HG03558 (cell line): Measurements from ENCODE around the gene FXYD7.
"Not testable (repeated sequence)": the region's sequence is repeated elsewhere in the genome, so short reads cannot be mapped to it uniquely, and the experiment has no call there.

Experiments used
- ATAC-seq: cut with Tn5 transposase; IDR thresholded peaks from one replicate; pipeline ENCODE4 v1.9.1; 2021; ENCODE audit warnings: moderate number of reproducible peaks; ENCODE audit not compliant: unreplicated experiment; ENCODE audit errors: extremely low read depth

FXYD7 gene

GRCh38 chr19:35142606-35143230 is 337 bp upstream of the FXYD7 start:
- ATAC-seq: no peak

DNA sequence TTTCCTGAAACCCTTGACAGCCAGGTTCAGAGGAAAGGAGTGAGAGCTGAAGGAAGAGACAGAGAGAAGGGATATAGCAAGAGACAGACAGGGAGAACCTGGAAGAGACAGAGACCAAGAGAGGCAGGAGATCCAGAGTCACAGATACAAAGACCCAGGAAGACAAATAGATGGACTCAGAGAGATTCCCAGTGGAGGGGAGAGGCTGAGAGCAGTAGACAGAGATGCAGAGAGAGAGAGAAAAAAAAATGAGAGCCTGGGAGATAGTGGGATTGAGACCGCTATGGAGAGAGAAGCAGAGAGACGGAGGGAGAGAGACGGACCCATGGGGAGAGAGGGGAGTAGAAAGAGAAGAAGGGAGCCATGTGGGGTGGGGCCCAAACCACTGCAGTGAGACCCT is 763 bp downstream of the FXYD7 start:
- ATAC-seq: no peak

DNA sequence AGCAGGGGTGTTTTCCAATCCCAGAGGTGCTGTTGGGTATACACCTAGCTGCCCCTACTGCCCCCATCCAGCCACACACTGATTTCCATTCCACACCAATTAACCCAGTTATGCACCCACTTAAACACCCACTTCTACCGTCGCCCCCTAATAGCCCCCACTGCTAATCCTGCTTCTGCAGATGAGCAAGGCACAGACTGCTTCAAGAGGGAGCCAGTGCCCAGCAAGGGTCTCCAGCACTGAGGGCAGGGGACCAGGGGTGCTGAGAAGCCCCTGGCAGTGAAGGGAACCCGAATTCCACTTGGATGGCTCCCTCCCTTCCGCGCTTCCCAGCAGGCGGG is 1.2 kb downstream of the FXYD7 start:
- ATAC-seq: no peak

DNA sequence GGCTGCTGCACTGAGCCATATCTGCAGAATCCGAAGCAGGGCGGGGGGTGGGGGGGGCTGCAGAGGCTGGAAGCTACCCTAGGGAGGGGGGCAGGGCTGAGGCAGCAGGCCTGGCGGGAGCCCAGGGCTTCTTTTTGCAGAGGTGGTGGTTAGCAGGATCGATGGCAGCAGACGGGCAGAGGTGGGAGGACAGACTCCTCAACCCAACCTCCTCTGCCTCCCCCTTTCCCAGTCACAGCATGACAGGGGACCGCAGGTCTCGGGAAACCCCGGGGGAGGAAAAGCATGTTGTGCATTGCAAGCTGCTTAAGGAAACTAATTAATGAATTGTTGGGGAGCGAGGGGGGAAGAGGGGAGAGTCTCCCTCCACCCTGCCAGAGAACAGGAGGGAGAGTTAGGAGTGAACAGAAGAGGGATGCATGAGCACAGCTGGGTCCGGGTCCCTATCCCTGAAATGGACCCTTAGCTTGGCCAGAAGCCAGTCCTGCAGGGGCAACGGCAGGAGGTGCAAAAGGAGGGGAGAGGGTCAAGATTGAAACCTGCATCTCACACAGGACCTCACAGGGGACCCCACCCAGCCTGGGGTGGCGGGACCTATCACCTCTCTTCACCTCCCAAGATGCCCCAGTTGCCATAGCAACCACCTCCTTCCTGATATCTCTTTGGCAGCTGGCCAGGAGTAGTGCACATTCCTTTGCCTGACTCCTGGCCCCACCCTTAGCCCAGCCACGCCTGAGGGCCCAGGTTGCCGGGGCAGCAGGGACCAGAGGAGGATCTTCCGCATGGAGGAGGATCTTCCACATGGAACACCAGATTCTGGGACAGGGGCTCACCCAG is 1.8 kb downstream of the FXYD7 start:
- no peak for ATAC-seq

DNA sequence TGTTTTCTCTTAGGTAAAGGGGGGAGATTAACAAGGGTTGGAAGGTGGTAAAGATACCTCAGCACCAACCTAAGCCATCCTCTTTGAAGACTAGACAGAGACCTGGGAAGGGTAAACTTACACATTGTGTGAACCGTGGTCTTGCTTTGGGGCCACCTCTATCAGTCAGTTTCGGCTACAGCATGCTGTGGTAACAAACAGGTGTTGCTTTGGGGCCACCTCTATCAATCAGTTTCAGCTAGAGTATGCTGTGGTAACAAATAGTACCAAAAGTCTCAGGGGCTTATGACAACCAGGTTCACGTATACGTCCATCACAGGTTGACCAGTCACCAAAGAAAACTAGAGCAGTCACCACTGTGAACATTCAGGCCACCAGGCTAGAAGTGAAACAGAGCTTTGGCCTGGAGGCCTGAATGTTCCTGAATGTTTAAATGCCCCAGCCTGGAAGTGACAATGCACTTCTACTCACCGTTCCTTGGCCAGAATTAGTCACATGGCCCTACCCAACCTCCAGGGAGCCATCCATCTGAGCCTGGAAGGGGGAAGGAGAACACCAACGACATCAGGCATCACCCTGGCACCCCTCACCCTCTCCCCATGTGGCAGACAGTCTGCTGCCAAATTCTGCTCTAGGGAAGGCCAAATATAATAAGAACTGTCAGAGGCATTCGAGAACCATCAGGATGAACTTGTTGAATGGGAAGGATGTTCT is 3.8 kb downstream of the FXYD7 start:
- ATAC-seq: no peak

DNA sequence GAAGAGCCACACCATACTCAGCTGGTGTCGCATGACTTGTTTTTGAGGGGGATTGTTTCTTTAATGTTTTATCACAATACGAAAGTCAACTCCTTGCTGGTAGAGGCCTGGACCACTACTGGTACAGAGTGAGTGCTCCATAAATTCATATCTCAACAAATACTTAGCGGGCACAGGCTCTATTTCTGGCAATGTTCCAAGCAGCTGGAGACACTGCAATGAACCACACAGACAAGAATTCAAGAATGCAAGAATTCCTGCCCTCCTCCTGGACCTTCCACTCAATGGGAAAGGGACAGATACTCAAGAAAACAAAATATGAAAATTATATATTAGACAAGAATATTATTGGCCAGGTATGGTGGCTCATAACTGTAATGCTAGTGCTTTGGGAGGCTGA is 6.4 kb downstream of the FXYD7 start:
- no peak for ATAC-seq

DNA sequence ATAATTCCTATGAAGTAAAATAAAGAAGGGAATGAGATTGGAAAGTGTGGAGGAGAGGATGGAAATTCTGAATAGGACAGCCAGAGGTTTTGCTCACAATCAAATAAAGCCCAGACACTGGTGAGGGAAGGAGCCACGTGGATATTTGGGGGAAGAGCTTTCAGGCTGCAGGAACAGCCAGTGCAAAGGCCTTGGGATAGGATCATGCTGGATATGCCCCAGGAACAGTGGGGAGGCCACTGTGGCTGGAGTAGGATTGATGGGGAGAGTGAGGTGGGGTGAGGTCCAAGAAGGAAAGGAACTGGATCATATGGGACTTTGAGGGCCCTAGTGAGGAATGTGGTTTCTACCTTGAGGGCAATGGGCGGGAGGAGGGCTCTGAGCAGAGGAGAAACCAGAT is 7.4 kb downstream of the FXYD7 start:
- ATAC-seq: no peak

- no peak for ATAC-seq
Observed at GRCh38 chr19:35151273-35152065, 8.4 kb downstream of the FXYD7 start.

DNA sequence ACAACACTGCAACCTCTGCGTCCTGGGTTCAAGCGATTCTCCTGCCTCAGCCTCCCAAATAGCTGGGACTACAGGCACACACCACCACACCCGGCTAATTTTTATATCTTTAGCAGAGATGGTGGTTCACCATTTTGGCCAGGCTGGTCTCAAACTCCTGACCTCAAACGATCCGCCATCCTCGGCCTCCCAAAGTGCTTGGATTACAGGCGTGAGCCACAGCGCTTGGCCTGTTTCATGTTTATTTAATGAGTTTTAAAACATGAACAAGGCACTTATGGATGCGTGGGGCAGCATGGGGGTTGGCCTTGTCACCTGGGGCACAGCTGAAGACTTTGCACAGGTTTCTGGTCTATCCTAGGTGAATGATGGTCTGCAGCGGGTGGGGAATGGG is 10.1 kb downstream of the FXYD7 start:
- ATAC-seq: not testable (repeated sequence)

- no peak for ATAC-seq
Observed at GRCh38 chr19:35153701-35154524, 10.9 kb downstream of the FXYD7 start.

DNA sequence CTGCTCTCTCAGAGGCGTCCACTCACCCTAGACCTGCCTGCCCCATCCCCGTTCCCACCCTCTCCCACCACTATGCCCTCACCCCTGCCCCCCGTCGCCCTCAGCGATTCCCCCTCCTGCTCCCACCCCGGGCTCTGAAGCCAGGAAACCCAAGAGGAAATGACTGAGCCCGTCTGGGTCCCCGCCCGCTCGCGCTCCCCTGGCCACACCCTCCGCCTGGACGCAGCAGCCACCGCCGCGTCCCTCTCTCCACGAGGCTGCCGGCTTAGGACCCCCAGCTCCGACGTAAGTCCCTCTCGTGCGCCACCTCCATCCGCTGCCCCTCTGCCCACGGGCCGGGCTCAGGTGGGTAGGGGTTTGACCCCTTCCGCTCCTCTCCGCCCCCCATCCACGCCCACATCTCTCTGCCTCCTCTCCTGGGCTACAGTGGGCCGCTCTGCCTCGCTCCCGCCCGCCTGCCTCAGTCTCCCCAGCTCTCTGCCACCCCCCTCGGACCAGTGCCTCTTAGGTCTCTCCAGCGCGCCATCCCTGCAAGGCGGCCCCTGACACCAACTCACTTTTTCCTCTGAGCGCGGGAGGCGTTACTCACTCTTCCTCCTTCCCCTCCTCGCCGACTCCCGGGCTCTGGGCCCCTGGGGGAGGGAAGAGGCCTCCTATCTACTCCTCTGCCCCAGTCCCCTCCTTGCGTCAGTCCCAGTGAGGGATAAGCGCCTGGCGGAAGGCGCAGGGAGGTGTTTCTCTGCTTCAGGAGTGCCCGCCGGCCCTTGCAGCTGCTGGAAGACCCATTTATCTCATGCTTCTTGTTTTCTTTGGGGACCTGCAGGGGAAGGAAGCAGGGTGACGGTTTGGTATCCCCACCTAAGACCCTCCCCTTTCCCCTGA is 11.7 kb downstream of the FXYD7 start, which contains the start of gene FXYD5:
Gene FXYD5 (plus strand): TSS at position 211 of the 882 bp plus-strand sequence. CDS start 816 bp downstream, outside the sequence.
- no peak for ATAC-seq

GRCh38 chr19:35155441-35155840 is 12.4 kb downstream of the FXYD7 start:
- ATAC-seq: no peak

DNA sequence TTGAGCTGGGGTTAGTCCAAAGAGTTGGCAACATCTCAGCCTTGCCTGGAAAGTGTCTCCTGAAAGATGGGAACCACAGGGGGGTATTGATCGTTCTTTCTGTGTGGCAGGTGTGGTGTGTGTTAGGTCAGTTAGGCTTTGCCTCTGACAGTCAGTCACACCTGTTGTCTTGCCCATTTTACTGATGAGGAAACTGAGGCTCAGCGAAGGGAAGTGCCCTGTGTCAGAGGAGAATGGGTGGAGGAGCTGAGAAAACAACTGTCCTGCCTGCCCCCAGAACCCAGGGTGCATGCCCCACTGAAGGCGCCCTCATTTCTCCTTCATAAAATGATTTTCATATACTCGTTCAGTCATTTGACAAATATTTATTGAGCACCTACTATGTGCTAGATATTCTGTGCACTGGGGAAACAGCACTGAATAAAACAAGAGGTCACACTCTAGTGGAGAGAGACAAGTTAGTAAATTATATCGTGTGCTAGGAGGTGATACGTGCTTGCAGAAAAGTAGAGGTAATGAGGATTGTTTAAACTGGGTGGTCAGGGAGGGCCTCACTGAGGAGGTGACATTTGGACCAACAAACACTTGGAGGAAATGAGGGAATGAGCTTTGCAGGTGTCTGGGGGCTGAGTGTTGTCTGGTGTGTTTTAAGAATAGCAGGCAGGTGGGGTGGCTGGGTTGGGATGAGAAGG is 13.1 kb downstream of the FXYD7 start:
- ATAC-seq: no peak

DNA sequence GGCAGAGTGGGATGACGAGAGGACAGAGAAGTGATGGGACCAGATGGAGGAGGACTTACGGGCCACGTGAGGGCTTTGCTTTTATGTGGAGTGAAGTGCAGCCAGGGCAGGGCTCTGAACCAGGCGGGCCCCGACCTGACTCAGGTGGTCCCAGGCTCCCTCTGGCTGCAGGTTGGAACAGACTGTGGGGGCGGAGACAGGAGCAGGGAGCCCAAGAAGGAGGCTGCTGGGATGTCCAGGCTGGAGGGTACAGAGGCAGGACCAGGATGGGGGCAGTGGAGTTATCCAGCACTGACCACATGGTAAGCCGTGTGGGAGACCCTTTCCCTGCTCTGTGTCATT is 13.6 kb downstream of the FXYD7 start:
- no peak for ATAC-seq

GRCh38 chr19:35157431-35157830 is 14.4 kb downstream of the FXYD7 start:
- no peak for ATAC-seq

- no peak for ATAC-seq
Observed at GRCh38 chr19:35159606-35160005, 16.6 kb downstream of the FXYD7 start.

DNA sequence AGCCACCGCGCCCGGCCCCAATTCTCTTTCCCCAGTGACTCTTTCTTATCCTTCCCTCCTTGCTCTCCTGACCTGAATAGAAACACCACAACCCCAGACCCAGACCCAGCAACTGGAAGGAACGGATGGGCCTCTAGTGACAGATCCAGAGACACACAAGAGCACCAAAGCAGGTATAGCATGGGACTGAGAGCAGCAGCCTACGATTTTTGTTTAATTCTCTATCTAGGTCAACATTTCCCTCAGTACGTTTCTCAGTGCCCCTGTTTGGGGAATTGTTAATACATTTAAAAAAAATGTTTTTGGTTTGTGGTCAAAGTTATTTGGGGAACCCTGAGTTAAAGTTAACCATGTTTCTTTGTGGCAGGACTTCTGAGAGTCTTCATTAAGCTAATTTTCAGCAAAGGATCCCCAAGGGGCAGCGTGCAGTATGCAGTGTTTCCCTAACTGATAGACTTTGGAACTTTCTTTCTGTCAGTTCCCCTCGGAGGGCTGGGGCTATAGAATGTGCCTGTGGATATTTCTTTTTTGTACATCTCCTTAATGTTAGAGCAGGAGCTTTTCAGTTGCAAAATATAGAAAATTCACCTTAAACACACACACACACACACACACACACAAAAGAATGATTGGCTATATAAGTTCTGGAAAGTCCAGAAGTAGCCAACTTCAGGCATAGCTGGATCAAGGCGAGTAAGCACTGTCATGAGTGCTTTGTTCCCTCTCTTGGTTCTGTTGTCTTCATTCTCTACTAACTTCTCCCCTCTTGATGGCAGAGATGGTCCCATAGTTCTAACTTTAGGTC is 17.8 kb downstream of the FXYD7 start:
- no peak for ATAC-seq

- ATAC-seq: no peak
Observed at GRCh38 chr19:35161434-35161743, 18.3 kb downstream of the FXYD7 start.
